ENCODE measurements around the gene KCNMB1.

The KCNMB1 gene

DNA sequence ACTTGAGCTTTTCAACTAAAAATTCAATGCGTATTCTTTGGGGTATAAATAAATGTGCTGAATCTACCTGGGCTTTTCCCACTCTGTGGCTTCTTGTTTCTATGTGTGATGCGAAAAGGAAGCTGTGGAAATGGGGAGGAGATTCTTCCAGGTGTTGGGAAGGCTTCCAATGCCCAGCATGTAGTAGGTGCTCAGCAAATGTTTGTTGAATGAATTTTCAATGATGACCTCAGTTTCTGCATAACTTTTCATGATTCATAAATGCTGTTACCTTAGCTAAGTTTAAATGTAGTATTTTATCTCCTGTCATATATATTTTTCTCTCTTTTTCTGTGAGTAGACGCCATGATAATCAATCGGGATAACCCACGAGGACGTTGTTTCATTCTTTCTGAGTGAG, 25.6 kb upstream of the KCNMB1 start:
- DNase-seq (ENCODE audit: low spot score) = no peak

DNA sequence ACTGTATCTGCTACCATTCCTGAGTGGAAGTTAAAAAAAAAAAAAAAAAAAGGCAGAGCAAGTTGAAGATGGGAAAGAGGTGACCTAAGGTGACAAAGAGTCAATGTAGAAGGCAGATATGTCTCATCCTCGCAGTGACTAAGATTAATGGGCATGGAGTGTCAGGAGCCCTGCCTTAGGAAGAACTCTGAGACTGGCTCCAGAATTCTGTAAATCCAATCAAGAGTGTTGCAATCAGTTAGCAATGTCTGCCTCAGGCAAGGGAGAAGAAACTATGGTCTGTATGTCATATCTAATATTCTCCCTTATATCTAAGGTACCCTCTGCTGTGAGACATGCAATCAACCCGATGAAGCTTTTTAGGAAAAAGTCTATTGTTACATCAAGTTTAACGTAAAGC, 24.7 kb upstream of the KCNMB1 start:
- no peak for DNase-seq (ENCODE audit: low spot score)

DNA sequence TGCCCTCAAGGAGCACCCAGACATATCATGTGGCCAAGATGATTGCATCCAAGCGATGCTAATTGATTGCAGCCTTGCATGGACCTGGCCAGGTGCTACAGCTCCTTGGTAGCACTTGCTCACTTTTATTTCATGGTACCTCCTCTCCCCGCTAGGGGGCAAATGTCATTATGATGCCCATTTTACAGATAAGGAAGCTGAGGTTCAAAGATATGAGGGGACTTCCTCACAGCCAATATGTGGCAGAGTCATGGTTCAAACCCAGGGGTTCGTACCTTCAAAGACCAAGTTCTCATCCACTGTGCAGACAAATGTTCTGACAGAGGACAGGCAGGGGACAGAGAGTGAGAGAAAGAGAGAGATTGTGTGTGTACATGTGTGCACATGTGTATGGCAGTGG, 21.9 kb upstream of the KCNMB1 start:
- no peak for DNase-seq (ENCODE audit: low spot score)

DNA sequence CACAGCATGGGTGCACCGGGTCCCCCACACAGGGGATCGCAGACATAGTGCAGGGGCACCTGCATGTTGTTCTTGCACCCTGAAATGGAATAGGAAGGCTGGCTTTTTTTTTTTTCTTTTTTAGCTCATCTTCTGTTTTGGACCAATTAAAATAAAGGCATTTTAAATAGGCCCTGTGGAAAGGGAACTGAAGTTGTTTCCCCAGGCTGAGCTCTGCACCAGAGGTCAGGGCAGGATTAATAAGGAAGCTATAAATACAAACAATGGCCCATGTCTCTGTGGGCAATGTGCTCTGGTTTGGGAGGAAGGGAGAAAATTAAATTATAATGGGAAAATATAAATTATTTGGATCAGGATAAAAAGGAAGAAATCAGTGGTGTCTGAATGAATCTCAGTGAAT, 21.2 kb upstream of the KCNMB1 start:
- no peak for DNase-seq (ENCODE audit: low spot score)

DNA sequence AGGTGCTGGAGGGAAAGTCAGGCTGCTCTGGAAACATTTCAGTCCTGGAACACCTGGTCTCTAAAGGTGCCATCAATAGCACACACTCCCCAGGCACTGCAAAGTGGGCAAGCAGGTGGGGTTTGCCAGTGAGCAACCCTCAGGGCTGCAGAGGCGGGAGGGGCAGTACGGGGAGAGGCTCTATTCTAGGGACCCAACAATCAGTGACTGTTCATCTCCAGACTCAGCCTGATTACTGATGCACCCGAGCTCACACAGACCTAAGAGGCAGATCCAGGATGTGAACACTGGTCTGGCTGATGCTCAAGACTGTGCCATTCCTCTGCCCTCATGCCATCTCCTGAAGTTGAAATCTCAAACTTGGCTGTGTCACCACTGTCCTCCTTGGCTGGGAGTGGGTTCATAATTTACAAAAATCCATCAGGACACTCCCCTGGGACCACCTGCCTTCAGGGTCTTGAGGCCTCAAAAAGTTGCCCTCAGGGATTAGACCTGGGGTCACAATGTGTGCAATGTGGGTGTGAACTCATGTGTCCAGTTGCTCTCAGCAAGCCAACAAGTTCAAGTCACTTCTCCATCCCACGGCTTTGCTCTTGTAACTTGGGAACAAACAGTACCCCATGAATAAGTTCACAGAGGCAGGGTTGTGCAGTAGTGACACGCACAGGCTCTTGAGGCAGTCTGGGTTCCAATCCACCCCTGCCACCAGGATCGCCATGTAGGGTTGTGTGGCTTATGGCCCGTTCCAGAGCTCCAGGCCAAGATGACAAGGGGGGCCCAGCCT, 19.9 kb upstream of the KCNMB1 start:
- DNase-seq (ENCODE audit: low spot score) = no peak

DNA sequence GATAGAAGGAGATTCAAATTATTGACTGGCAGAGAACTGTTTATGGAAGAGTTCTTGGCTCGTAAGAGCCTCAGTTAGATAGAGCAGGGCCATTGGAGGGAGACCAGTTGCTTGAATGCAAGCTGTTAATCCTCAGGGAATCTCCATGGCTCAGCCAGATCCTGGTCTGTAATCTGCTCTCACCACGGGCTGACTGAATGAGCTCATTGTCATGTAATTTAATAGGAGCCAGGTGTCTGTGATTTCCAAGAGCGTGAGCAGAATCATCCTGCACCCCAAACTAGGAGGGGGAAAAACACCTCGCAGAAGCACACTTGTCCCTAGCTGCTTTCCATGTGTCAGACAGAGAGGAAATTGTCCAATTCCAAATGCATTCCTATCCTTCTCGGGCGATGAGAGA, 19.1 kb upstream of the KCNMB1 start:
- DNase-seq (ENCODE audit: low spot score) = no peak

DNA sequence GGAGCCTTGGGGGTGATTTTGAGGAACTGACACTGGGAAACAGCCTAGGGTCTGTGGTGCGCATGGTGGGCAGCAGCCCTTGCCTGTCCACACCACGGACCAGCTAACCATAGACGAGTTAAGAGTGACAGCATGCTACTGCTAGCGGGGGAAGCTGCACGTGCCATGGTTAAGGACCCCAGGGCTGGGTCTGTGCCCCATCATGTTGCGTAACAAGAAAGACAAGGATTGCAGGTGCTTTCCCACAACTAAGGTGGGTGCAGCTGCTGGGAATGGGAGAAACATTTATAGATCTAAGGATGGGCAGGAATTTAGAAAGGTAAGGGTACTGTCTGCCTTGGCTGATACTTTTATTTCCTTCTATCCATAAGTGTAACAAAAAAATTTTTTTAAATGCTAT, 17.9 kb upstream of the KCNMB1 start:
- no peak for DNase-seq (ENCODE audit: low spot score)

DNA sequence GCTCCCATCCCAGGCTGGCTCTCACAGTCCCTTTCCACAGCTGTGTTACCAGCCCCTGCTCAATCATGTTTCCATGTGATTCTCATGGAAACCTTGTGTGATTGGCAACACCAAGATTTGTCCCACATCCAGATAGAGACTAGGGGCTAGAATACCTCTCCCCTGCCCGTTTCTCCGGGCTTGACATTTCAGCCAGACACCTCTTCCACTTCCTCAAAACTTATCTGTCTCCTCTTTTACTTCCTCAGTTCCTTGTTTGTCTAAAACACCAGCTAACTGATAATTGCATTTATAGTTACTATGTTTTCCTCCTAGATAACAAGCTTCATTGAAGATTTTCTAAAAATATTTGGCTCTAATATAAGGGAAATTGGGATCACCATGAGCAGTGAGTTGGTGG, 16.6 kb upstream of the KCNMB1 start:
- DNase-seq (ENCODE audit: low spot score) = no peak

DNA sequence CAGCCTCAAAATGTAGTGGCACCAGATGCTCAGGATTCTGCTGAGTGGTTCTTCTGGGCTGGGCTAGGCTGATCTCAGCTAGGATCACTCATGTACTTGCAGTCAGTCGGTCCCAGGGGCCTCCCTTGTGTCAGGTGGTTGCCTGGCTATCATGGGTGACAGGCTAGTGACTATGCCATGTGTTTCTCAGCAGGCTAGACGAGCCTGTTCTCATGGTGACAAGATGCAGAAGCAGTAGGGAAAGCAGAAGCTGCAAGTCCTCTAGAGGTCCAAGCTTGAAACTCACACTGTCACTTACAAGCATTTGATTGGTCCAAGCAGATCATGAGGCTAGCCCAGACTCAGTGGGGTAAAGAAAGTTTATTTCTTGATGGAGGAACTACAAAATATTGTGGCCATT, 15.2 kb upstream of the KCNMB1 start:
- DNase-seq (ENCODE audit: low spot score) = no peak

DNA sequence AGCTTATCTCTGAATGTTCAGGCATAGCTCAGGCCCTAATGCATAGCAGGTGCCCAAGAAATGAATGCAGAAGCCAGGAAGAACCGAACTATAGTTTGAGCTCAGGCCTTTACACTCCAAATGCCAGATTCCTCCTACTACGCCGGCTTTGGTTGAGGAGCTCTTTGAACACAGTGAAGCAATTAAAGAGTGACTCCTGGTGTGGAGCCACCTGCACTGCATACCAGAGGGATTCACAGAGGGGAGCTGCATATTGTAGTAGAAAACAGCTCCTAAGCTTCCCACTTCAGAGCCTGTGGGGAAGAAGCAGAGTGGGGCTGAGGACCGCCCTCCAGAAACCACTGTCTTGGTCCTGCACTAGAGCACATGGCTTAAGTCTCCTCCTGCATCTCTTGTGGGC, 14.5 kb upstream of the KCNMB1 start:
- no peak for DNase-seq (ENCODE audit: low spot score)

DNA sequence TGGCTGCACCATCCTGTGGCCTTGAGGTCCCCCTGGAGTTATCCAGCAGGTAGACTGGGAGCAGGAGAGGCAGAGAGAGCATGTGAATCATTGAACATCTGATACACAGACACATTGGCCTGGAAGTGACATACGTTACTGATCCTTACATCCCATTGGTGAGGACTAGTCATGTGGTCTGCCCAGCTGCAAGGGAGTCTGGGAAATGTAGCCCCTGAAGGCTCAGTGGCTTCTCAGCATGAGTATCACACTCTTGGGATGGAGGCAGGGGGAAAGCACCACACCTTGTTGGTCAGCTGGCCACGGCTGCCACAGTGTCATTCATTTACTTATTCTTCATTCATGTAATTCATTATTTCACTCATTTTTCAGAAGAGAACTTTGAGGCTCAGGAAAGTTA, 13.3 kb upstream of the KCNMB1 start:
- no peak for DNase-seq (ENCODE audit: low spot score)

DNA sequence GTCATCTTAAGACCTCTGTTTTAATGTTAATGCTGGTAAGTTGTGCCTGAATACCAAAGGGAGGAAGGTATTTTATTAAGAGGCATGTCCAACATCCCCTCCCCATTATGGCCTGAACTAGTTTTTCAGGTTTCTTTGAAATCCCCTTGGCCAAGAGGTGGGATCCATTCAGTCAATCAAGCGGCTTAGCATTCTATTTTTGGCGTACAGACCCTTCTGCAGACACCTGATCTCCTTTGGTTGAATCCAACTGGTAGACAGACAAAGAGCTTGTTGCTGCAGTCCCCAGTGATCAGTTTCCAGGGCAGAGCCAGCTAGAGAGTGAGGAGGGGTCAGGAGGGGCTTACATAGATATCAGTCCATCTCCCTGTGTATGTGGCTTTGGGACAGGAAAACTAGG, 7.9 kb upstream of the KCNMB1 start:
- no peak for DNase-seq (ENCODE audit: low spot score)

DNA sequence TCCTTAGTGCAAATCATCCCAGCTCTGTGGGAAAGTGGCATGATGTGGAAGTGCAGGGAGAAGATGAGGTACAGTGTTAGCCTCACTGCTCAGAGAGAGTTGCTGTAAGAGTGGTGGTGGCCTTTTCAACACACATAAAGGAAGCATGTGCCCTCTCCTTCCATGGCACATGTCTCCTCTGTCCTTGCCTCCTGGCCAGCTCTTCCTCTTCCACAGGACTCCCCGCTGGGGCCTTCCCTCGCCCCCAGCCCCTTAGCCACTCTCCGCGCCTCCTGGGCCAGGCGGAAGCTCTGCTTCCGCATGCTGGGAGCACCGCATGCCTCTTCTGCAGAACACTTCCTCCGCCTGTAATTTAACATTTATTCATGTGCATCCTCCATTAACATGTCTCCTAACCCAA, 4.8 kb upstream of the KCNMB1 start:
- no peak for DNase-seq (ENCODE audit: low spot score)

DNA sequence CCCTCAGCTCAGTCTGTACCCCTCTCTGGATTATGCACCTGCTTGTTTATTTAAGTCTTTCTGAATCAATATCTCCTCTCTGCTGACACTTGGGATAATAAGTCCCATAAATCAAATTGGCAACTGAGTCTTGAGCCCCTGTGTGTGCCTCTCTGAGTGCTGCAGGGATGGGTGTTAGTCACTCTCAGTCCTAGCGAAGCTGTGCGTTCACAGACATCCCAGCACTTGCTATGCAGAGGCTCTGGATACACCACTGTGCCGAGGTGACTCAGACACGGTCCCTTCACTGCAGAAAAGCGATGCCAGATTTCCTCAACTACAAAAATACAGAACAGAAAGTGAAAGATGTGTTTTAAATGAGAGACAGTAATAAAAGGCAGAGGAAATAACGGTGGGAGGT, 4.1 kb upstream of the KCNMB1 start:
- DNase-seq (ENCODE audit: low spot score) = no peak

DNA sequence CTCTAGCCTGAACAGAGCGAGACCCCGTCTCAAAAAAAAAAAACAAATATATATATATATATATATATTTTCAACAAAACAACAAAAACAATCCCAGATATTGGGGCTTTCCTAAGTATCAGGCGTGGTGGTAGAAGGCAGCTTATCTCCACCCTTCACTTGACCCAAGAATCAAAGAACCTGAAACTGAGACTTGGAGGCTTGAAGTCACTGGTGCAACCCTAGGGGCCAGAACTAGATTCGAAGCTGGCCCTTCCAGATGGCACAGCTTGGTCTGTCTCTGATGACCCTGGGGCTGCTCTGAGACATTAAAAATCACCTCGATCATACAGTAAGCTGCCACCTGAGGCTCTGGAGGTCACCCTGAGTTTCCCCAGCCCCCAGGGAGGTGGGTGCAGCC, 1.3 kb upstream of the KCNMB1 start:
- DNase-seq (ENCODE audit: low spot score) = no peak

DNA sequence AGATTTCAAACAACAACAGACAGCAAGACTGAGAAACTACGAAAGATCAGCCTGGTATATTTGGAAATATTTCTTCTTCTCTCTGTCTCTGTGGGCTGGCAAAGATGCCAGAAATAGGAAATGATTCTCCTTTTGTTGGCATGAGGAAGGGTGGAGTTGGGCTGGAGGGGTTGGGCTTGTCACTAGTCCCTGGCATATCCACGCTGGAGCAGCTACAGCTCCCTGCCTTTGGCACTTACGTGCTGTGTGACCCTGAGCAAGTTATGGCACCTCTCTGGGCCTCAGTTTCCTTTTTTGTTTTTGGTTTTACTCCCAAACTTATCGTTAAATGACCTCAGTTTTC, 354 bp upstream of the KCNMB1 start:
- DNase-seq (ENCODE audit: low spot score) = no peak

DNA sequence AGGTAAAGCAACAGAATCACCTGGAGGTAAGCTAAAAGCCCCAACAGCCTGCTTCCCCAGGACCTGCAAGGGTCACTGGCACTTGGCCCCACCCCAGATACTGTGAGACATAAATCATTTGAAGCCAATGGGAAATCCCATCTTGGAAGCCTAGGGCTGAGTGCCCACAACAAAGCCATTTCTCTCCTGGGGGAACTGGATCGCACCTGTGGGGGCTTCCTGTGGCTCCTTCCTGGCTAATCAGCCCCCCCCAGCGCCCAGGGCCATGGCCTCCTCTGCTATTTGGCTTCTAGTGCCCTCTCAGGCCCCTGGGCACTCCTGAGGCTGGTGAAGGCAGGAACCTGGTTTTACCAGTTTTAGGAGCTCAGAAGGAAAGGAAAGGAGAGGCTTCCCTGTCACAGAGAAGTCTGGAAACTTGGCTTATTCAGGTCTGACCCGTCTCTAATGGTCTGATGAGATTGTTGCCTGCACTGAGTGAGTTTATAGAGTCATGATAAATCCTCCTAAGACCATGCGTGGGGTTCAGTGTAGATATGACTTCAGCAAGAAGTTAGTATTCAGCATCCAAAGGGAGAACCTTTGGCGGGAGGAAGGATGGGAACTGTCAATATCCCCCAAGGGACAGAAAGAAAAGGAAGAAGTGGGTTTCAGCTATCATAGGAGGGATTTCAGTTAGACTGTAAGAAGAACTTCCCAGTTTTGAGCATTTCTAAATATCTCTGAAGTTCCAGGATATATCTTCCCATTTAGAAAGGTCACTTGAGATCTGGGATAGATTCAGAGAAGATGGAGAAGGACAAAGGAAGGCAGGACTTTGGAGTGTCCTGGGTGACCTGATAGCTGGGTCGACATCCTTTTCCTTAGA, 1.2 kb downstream of the KCNMB1 start:
- DNase-seq (ENCODE audit: low spot score) = no peak

DNA sequence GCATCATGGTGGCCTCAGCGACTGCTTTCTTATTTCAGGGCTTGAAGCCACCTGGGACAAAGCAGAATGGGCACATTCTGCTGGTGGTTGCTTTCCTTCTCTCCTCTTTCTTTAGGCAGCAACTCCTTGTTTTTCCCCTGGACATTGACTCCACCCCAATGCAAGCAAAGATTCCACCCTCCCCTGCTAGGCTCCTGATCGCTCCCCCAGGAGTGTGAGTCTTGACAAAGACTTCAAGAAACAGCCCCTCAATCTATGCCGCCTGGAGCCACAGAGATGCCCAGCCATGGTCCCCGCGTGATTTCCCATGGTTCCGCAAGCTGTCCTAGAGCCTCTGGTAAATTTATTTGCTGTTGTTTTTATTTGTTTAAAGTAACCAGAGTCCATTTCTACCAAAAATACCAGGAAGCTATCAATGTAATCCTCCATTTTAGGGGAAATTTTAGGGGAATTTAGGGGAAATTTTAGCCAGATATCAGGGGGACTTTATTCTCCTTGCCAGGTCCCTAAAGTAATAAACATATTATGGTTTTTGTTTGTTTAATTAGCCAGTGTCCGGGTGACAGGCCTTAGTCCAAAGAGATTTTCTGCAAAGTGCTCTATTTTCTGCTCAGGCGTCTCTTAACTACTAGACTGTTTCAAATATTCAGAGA, 2.3 kb downstream of the KCNMB1 start:
- no peak for DNase-seq (ENCODE audit: low spot score)

DNA sequence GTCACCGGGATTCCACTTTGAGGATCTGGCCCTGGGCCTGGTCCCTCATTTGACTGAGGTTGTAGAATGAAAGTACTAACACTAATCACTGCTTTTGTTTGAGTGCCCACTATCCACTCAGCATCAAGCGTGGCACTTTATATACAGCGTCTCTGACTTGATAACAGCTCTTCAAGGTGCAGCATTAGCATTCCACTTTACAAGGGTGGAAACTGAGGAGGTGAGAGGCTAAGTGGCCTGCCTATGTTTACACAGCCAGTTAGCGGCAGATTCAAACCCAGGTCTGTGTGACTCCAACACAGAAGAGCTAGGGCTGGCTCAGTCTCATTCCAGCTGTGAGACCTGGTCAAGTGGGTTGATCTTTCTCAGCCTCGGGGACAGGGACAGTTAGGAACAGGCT, 5.9 kb downstream of the KCNMB1 start:
- DNase-seq (ENCODE audit: low spot score) = no peak

DNA sequence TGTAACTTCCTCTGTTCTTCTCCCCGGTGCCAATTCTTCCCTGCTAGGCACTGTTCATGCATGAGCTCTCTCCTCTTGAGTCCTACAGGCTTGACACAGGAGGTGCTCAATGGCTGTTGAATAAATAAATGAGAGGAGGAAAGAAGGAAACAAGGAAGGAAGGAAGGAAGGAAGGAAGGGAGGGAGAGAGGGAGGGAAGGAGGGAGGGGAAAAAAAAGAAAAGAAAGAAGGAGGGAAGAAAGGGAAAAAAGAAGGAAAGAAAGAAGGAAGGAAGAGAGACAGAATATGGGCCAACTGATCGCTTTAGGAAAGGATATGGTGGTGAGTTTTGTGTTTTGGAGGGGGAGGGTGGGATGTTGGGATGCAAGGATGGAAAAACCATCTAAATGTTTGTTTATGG, 6.4 kb downstream of the KCNMB1 start:
- DNase-seq (ENCODE audit: low spot score) = no peak

DNA sequence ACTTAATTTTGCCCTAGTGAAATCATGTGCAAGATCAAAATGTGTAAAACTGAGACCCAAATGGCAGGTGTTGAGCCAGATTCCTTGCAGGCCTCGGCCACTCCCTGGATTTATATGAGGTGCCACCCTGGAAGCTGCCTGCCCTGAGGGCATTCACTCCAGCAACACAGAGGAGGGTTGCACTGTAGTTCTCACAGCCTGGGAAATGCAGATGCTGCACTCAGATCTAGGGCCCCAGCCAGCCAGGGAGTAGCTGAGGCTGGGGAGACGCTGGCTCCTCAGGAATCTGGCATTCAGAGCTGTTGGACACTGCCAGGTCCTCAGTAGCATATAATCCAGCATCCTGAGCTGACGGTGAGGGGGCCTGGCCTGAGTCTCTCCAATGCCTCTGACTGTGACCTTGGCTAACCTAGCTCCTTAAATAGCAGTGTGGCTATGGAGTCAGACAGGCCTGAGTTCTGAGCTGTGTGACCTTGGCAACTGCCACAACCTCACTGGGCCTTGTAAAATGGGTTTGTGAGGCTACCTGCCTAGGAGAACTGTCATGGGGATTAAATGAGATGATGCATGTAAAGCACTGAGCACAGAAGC, 8.7 kb downstream of the KCNMB1 start:
- DNase-seq (ENCODE audit: low spot score) = no peak

DNA sequence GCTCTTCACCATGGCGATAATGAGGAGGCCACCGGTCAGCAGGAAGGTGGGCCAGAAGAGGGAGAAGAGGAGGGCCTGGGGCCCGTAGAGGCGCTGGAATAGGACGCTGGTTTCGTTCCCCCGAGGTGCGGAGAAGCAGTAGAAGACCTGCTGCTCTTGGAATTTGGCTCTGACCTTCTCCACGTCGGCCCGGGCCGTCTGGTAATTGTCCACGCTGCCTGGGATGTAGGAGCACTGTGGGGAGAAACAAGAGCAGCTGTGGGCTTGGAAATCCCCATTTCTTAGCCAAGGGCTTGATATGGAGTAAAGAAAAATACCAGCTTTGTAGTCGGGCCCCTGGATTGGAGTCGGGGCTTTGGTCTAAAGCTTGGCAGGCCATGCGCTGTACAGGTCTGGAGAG, 10.4 kb downstream of the KCNMB1 start:
- DNase-seq (ENCODE audit: low spot score) = no peak

DNA sequence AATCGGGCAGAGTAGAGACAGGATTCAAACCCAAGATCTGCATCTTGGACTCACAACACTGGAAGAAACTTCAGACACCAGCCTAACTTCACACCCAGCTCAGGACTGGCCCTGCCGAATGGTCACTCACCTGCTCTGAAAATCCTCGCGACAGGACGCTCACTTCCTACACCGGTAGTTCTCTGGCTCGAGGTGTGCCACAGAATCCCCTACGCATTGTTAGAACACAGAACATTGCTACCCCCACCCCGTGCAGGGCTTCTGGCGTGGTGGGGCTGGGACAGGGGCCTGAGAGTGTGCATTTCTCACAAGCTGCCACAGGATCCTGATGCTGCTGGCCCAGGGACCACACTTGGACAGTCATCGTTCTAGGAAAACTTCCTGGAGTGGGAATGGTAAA, 12.1 kb downstream of the KCNMB1 start:
- DNase-seq (ENCODE audit: low spot score) = no peak

Data from ecto neural progenitor cell (in vitro differentiated cells).